ENCODE data around the gene CD151. TPM values are rescaled to one million over a fixed set of nuclear protein-coding genes. Genes with fewer than 3 reads are reported as not detected.

Gene CD151
- total RNA-seq, 4 donors from 2014 or later, result 307 to 1,070 (median 520) TPM

DNA sequence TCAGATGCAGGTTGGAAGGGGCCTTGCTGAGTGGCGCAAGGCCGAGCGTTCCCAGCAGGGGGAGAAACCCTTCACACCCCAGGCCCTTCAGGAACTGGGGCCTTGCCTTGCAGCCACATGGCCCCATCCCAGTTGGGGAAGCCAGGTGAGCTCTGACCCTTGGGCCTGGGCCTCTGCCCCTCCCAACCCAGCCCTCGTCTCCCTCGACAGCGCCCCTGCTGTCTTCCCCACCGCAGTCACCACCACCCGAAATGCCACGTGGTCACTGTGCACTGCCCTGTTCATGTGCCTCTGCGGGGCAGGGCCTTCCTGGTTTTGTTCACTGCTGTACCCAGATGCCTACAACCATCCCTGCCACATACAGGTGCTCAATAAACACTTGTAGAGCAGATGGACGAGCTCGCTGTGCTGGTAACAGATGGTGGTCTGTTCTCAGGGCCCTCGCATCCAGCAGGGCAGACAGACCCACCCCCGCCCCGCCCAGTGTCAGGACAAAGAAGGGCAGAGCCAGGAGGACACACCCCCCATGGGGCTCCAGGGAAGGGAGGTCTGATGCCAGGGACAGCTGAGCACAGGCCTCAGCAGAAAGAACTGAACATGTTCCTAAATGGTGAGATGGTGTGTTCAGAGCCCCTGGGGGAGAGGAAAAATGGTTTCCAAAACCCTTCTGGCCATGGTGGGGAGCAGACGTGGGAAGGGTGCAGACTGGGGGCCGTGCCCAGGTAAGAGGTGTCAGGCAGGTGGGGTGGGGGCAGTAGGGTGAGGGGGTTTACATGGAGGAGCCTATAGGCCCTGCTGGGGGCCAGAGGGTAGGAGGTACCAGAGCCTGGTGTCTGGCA is 5.9 kb downstream of the CD151 start:
- TF ChIP-seq, protein P1, sequence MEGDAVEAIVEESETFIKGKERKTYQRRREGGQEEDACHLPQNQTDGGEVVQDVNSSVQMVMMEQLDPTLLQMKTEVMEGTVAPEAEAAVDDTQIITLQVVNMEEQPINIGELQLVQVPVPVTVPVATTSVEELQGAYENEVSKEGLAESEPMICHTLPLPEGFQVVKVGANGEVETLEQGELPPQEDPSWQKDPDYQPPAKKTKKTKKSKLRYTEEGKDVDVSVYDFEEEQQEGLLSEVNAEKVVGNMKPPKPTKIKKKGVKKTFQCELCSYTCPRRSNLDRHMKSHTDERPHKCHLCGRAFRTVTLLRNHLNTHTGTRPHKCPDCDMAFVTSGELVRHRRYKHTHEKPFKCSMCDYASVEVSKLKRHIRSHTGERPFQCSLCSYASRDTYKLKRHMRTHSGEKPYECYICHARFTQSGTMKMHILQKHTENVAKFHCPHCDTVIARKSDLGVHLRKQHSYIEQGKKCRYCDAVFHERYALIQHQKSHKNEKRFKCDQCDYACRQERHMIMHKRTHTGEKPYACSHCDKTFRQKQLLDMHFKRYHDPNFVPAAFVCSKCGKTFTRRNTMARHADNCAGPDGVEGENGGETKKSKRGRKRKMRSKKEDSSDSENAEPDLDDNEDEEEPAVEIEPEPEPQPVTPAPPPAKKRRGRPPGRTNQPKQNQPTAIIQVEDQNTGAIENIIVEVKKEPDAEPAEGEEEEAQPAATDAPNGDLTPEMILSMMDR (IDR thresholded peaks at IDR 0.05; ENCODE audit: low read depth), result no peak

DNA sequence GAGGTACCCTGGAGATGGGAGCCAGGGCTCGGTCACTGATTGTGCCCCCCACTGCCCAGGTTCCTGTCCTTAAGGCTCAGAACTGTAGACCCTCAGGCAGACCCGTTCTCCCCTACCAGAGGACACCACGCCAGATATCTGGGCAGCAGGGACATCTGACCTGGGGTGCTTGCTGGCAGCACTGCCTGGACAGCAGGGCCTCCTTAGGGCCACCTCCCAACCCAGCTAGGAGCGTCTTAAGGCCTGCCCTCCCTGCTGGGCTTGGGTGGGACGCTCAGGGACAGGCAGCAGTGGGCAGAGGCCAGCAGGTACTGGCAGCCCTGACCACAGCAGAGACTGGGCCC is 6.5 kb downstream of the CD151 start:
- TF ChIP-seq, protein P1 (IDR thresholded peaks at IDR 0.05; ENCODE audit: low read depth), result no peak

DNA sequence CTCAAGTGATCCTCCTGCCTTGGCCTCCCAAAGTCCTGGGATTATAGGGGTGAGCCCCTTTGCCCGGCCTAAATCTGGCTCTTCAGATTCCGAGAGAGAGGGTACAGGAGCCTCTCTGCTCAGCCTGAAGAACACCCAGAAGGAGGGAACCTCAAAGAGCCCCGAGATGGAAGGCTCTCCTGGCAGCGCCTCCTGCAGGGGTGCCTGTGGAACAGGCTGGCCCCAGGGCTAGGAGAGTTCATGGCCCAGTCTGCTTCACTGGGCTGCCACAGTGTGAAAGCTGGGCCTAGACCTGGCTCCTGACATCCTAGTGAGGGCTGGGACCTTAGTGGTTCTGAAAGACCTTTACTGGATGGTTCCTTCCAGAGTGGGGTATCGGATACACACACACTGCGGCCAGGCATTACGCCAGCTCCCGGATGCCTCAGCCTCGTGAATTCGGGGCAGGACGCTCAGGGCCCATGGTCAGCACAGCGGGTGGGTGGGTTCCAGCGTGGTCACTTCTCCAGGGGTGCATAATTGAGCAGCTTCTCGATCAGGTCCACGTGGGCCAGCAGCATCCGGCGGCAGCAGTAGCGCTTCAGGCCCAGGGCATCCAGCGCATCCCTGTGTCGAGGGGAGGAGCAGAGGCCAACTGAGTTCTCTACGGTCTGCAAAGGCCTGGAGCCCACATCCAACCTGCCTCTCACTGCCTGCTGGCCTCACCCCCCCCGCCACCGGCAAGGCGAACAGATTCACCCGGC is 7.3 kb downstream of the CD151 start:
- TF ChIP-seq, protein P1 (IDR thresholded peaks at IDR 0.05; ENCODE audit: low read depth), result no peak

DNA sequence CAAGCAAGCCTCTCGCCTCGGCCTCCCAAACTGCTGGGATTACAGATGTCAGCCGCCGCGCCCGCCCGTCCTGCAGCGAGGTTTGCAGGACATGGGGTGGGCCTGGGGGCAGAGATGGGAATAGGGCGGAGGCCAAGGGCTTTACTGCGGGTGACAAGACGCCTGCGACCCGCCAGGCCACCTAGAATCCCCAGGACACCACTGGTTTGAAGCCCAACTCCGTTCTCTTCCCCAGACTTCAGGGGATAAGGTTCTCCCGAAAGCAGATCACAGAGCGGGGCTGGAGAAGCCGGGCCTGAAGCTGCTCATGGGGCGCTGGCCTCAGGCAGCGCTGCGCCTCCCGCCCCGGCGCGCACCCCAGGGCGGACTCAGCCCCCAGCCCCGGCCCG is 9.2 kb downstream of the CD151 start:
- TF ChIP-seq, protein P1 (IDR thresholded peaks at IDR 0.05; ENCODE audit: low read depth), result no peak

DNA sequence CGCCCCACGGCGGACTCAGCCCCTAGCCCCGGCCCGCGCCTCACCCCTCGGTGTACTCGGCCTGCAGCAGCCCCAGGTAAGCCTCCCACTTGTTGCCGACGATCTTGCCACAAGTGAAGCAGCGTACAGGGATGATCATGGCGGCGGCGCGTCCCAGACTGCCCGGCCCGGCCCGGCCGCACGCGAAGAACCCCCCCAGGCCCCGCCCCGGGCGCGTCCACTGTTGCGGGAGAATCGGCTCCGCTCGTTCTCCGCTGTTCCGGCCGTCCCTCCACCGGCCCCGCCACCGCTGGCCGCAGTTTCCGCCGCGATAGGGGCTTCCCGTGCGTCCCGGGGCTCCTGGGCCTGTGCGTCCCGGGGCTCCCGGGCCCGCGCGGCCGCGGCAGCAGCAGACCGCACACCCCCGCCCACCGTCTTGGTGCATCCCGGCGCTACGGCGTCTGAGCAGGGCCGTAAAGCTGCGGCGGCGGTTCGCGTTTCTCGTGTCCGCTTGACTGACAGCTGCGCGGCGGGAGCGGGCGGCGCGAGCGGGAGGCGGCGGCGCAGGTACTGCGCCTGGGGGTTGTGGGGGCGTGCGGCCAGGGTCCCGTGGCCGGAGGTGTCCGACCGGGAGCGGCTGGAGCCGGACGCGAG is 9.7 kb downstream of the CD151 start, which contains the start of the genes POLR2L and TSPAN4:
Gene POLR2L, minus strand, starts transcription at position 160 of the 633 bp plus-strand sequence. Its CDS starts 21 bp downstream, at position 139.
Gene TSPAN4, plus strand, starts transcription at position 483 of the 633 bp plus-strand sequence. CDS start 7,453 bp downstream, outside the sequence.
- TF ChIP-seq, protein P1 (IDR thresholded peaks at IDR 0.05; ENCODE audit: low read depth), result no peak

DNA sequence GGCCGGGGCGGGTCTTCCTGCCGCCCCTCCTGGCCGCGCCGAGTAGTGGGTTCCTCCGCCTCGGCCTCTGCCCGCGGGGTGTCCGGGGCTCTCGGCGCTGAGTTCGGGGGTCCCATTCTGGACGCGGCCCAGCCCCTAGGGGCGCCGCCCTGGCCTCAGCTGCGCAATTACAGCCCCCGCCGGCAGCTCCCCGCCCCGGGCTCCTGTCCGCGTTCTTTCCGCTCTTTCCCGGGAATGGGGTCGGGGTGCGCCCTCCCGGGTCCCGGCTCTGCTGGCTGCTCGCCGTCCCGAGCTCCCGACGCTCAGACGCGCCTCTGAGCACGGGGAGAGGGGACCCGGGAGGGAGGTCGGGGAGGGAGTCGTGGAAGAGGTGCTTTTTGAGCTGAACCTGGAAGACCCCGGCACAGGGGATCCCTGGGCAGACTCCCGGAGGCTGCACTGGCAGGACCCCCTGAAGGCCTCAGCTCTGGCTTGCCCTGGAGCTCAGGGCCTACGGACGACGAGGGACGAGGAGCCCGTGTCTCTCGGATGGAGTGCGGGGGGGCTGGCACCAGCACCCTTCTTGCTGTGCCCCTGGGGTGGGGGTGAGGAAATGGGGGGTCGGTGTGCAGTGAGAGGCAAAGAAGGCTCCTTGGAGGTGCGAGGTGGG is 10.5 kb downstream of the CD151 start:
- TF ChIP-seq, protein P1 (IDR thresholded peaks at IDR 0.05; ENCODE audit: low read depth), result no peak

Measured in subcutaneous adipose tissue (tissue), 4 donors.